NCI-H526 (cell line): Measurements from ENCODE around the gene PRKAR1A.
A peak's percentile ranks its signal among the peaks of the same experiment; 100 is the strongest.

ENCODE experiments used
- DNase-seq, 2 experiments: peaks; one replicate each; lab custom pipeline; 2025; lab: John Stamatoyannopoulos, UW

PRKAR1A gene

DNA sequence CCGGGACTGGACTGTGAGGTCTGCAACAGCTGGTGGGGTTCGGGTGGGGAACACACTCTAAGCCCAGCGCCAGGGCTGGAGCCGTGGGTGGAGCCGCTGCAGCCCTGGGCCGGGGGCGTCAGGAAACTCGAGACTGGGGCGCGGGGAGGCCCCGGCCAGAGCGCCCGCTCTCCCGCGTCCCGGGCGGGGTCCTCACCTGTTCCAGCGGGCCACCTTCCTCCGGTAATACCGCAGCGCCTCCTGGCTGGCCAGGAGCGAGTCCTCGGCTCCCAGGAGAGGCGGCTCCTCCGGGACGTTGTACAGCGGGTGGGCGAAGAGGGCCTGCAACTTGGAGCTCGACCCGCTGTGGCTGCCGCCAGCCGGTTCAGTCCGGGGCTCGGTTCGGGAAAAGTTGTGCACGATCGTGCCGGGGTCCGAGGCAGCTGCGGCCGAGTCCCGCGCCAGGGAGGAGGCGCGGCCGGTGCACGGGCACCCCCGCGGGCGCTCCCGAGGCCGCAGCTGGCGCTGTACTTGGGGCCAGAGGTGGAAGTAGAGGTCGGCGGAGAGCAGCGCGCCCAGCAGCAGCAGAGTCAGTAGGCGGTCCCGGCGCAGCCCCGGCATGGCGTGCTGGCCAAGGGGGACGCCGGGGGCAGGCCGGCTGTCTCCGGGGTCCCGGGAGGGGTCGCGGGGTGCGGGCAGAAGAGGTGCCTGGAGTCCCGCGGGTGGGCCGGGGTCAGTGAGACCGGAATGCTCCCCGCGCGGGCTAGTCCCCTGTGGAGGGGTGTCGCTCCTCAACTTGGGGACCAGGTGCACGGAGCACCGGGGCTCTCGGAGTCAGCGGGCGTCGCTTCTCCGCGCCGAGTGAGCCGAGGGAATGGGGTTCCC, 88.1 kb downstream of the PRKAR1A start:
- DNase-seq, result peak in 1 of 2 experiments; percentile 72
